CD4-positive, alpha-beta T cell treated with Interleukin-17A for 1 hour (primary cell): Measurements from ENCODE around the gene KSR2.
"Not testable (repeated sequence)": the region's sequence is repeated elsewhere in the genome, so short reads cannot be mapped to it uniquely, and the experiment has no call there.

Experiments used
- DNase-seq: peaks from one replicate; pipeline ENCODE4 v3.0.0-alpha.2; 2020

The KSR2 gene

DNA sequence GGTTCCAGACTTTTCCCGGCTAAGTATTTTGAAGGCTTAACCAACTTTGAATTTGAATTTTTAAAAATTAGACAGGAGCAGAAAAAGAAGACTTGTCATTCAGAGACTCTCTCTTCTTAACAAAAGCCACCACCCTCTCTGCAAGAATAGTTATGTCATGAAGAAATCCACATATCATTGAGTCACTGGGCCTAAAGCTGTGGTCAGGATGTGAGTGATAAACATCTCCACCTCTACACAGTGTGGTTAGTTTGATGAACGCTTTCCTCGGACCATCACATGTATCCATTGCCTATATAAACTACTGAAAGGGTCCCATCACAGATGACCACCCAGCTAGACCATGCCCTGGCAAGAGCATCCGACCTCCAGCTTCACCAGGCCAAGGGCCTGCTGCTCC is 226.1 kb downstream of the KSR2 start:
- DNase-seq = no peak

DNA sequence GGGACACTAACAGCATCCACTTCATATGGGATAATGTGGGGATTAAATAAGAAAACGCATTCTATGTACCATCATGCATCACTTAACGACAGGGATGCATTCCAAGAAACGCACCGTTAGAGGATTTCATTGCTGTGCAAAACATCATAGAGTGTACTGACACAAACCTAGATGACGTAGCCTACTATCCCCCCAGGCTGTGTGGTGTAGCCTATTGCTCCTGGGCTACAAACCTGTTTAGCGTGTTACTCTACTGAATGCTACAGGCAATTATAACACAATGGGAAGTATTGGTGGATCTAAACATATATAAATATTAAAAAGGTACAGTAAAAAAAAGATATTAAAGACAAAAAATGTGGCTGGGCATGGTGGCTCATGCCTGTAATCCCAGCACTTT is 230.6 kb downstream of the KSR2 start:
- DNase-seq = no peak

DNA sequence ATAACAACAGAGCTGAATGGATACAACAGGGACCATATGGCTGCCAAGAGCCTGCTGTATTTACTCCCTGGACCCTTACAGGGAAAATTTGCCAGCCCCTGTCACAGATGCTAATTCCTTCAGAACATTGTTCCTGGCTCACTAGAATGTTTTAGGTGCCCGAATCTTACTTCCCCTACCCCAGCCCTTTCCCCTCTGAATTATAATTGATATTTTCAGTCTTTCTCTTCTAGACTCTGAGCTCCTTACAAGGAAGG is 235.3 kb downstream of the KSR2 start:
- DNase-seq = no peak

DNA sequence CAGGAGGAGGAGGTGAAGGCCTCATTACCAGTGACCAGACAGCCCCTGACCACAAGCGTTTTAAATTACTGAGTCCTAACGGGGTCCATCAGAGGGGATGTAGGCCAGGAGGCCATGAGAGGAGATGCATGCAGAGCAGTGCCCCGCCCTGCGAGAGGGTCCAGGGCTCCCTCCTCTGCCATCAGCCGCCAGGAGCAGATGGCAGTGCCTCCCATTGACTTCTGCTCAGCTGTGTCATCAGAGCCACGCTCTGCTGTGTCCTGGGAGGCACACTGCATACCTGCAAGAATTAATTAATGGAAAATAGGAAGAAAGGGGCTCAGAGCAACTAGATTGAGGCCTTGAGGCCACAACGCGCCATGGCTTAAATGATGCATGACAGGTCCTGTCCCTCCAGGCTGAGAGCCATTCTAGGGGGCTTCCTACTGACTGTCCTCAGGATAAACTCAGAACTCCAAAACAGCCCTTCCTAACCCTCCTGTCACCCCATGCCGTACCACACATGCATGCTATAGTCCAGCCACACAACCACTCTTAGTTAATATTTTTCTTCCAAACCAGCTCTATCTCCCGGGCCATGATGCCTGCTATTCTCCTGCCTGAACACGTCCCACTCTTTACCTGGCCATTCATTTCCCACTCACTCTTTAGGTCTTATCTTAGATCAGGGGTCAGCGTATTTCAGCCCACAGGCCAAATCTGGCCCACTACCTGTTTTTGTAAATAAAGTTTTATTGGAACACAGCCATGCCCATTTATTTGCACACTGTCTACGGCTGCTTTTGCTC is 235.8 kb downstream of the KSR2 start:
- DNase-seq = no peak

DNA sequence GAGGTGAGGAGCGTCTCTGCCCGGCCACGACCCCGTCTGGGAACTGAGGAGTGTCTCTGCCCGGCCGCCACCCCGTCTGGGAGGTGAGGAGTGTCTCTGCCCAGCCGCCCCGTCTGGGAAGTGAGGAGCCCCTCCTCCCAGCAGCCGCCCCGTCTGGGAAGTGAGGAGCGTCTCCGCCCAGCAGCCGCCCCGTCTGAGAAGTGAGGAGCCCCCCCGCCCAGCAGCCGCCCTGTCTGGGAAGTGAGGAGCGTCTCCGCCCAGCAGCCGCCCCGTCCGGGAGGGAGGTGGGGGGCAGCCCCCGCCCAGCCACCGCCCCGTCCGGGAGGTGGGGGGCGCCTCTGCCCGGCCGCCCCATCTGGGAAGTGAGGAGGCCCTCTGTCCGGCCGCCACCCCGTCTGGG is 237.7 kb downstream of the KSR2 start:
- DNase-seq = not testable (repeated sequence)

DNA sequence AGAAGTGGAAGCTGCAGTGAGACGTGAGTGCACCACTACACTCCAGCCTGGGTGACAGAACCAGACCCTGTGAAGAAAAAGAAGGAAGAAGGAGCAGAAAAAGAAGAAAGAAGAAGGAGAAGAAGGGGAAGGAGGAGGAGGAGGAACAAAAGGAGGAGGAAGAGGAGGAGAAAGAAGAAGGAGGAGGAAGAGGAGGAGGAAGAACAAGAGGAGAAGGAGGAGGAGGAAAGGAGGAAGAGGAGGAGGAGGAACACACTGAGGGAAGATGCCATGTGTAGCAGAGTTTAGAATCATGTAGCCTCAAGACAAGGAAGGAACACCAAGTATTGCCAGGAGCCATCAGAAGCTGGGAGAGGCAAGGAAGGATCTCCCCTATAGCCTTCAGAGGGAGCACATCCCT is 241.5 kb downstream of the KSR2 start:
- no peak for DNase-seq

DNA sequence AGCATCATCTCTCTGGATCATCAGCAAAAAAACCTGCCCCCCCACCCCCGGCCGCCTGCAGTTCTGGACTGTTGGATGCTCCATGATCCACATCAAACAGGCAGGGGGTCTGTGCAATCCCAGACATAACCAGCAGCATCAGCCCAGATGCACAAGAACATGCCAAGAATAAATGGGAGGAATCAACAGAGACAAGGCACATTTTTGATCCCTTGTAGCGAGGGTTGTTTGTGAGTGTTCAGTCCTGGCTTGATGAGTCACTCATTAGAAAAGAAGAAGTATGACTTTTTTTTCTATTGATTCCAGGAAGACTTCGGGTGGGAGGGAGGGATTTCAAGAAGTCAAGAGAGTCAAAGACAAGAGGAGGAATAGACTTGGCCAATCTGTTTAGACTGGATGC is 244.2 kb downstream of the KSR2 start:
- no peak for DNase-seq

DNA sequence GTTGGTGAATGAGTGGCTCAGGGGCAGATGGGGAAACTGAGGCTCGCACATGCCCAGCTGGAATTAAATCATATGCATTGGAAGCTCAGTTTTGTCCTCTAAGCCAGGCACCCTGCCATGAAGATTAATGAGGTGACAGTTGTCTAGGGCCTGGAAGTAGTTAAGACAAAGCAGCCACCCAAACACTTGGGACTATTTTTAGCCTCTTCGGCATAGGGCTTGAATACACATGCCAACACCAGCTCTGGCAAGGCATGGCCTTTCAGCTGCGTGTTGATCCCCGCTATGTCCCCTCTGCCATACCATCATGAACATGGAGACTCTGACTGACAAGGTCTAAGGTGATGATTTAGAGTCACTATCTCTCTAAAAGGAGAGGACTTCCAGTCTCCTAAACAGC is 250.2 kb downstream of the KSR2 start:
- no peak for DNase-seq

DNA sequence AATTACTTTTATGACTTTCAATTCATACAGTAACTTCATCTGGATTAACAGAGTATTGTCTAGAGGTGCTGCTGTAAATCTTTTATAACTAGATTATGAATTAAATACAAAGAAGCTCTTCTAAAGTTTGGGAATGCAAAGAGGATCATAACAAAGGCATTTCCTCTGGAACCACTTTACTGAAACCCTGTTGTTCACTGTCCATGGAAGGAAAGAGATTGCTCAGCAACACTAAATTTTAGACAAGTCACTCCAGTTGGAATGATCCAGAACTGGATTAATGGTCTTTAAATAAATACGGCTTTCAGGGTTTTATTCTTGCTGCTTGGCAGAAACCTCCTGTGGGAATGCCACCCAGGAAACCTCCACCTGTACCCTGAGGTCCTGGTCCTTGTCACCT is 250.6 kb downstream of the KSR2 start:
- no peak for DNase-seq

DNA sequence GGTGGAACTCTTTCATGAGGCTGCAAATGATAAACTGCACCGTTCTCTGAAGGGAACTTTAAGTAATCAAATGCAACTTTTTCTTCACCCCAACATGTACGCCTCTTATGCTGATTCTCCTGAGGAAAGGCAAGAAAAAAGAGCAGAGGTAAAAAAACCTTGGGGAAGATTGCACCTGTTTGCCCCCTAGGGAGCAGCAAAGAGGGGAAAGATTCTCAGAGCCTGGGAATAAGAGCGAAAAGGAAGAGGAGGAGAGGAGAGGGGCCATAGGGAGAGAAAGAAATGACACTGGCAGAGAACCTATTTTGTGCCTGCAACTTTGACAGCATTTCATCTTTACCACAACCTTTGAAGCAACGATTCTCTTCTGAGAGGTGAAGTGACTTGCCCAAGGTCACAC is 254.6 kb downstream of the KSR2 start:
- DNase-seq = no peak

DNA sequence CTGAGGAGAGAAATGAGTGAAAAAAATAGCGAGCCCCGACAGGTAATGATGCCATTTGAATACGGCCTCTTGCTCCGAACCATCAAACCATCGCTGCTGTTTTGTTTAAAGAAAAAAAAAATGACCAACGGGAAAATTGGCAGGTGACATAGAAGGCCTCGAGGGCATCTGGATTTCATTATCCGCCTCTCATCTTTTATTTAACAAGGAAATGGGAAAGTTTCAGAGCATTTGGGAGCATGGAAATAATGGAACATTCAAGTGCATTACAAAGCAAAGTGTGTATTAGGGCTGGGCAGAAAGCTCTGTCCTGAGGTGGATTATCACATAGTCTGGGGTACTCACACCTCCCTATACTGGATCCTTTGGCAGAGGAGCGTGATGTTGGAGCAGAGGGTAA is 258.7 kb downstream of the KSR2 start:
- no peak for DNase-seq

DNA sequence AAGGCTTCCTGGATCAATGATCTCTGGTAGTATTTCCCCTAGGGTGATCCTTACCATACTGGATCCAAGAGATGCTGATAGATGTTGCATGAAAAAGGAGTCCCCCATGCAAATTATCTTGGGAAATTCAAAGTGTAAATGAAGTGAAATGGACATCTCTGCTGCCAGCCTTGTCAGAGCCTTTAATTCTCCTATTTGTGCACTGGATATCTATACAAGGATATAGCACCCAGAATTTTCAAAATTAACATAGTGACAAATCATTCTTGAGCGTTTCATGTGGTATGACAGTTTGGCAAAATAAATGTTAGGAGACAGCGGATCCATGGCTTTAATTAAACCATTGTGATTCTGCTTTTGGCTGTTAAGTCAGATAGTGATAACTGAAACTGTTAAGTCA is 260.9 kb downstream of the KSR2 start:
- DNase-seq = no peak

DNA sequence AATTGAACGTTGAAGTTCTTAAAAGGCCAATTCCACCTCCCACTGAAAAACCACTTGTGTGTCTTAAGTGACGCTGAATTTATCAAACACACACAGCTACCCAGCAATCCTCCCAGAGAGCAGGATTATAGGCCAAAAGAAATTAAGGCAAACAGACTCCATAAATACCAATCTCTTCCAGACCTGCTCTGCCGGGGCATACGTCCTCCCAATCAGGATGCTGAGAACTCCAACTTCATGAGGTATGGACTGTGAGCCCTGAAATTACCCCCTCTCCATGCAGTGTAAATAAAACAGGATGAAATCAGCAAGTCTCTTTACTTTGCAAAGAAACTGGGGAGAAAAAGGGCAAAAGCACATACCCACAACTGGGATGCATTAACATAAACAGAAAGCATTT is 265.2 kb downstream of the KSR2 start:
- no peak for DNase-seq

DNA sequence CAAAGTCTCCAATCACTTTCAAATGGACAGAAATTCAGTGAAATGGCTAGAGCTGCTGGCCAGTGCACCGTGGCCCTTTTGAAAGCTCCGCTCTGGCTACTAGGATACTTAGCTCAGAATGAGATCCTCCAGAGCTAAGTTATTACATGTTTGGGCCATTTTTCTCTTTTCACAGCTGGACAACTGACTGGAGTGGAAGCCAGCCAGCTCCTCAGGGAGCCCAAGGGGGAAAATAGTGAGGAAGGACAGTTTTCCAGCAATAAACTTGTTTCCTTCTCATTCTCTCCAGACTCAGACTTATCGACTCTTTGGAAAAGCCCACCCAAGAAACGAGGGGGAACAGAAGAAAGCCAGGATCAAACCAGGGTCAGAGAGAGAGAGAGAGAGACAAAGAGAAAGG is 266.0 kb downstream of the KSR2 start:
- DNase-seq = no peak

DNA sequence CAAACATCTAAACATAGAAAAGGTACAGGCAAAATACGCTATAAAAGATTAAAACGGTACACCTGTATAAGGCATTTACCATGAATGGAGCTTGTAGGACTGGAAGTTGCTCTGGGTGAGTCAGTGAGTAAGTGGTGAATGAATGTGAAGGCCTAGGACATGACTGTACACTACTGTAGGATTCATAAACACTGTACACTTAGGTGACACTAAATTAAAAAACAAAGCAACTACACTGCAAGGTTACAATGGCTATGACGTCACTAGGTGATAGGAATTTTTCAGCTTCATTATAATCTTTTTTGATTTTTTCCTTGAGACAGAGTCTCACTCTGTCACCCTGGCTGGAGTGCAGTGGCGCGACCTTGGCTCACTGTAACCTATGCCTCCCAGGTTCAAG is 269.2 kb downstream of the KSR2 start:
- DNase-seq = no peak

DNA sequence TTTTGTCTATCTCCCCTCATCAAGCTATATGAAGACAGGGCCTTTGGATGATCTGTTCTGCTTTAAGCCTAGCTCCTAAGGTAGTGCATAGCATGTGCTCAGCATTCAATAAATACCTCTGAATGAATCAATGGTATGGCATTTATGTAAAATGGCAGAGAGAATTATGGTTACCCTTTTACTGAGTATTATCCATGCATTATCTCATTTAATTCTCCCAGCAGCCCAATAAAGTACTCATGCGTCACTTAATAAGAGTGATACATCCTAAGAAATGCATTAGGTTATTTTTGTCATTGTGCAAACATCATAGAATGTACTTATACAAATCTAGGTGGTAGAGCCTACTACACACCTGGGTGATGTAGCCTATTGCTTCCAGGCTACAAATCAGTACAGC is 269.7 kb downstream of the KSR2 start:
- no peak for DNase-seq

DNA sequence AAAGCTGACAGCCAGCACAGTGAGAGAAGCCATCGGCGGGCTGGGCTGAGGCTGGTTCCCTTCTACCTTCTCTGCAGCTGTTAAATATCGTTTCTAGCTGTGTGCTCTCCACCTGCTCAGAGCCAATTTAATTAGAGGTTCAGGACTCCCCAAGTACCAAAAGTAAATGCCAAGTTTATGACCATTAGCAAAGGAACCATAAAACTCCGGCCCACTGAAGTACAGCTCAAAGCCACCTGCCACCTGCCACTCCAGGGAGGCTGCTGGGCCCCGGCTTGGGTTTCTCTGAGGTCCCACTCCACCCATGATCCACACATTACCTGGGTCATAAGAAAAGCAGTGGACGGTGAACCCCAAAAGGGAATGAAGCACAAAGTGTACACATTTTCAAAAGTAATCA is 272.8 kb downstream of the KSR2 start:
- DNase-seq = no peak

DNA sequence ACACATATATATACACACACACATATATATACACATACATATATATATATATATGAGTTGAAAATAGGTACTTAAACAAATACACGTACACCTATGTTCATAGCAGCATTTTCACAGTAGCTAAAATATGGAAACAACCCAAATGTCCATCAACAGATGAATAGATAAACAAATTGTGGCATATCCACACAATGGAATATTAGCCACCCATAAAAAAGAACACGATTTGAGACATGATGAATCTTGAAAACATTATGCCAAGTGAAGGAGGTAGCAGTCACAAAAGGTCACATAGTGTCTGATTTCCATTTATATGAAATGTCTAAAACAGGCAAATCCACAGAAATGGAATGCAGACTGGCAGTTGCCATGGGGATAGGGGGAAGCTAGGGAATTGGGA is 276.3 kb downstream of the KSR2 start:
- DNase-seq = no peak

DNA sequence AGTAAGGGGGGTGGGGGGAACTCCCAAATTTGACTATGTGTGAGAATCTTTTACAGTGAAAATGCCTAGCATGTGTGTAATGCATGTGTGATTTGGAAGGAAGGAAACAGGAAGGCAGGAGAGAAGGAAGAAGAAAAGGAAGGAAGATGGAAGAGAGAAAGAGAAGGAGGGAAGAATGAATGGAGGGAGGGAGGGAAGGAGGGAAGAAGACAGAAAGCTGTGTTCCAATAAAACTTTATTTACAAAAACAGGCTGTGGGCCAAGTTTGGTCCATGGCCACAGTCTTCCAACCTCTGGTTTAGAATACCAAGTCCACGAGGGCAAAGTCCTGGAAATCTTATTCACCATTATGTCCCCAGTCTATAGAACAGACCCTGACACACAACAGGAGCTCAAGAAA is 278.9 kb downstream of the KSR2 start:
- no peak for DNase-seq

DNA sequence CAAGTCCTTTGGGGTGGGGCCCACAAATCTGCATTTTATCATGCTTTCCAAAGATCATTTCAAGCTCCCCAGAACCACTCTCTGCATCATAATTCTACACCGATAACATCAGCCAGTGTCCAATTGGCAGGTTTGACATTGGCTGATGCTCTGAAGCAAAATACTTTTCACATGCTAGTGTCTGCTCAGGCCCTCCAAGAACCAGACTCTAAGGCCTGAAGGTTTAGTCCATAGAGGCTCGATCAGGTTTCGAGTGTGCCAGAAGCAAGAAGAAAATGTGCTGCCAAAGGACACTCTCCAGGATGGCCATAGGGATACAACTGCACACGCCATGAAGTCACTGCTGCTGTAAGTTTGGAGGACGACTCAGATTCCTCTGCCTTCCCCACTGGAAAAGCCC is 280.3 kb downstream of the KSR2 start:
- DNase-seq = no peak

DNA sequence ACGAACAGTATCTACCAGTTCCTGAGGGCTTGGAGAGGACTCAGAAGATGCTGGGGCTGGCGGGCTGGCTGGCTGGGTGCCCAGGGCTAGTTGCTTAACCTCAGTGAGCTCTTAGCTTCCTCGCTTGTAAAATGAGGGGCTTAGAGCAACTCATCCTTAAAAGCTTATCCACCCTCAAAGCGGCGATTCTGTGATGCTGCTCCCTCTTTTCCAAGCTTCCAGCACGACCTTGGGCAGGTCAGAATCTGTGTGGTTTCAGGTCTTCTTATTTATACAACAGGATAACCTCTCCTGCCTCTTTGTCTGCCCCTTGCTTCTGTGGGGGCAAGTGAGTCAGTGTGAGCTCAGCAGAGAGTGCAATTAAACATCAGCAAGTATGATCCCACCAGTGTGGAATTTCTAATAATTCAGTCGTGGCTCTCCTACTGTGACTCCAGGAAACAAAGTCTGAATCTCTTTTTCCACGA is 281.8 kb downstream of the KSR2 start:
- DNase-seq = no peak

DNA sequence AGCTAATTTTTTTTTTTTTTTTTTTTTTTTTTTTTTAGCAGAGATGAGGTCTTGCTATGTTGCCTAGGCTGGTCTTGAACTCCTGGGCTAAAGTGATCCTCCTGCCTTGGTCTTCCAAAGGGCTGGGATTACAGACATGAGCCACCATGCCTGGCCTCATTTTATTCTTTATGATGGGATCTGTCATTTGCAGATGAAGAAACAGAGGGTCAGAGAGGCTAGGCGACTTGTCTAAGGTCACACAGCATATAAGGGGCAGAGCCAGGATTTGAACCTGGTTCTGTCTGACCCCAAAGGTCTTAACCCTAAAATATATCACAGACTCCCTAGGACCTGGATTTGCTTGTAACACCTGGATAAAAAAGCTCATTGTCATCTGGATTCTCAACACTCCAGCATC is 282.6 kb downstream of the KSR2 start:
- DNase-seq = no peak

DNA sequence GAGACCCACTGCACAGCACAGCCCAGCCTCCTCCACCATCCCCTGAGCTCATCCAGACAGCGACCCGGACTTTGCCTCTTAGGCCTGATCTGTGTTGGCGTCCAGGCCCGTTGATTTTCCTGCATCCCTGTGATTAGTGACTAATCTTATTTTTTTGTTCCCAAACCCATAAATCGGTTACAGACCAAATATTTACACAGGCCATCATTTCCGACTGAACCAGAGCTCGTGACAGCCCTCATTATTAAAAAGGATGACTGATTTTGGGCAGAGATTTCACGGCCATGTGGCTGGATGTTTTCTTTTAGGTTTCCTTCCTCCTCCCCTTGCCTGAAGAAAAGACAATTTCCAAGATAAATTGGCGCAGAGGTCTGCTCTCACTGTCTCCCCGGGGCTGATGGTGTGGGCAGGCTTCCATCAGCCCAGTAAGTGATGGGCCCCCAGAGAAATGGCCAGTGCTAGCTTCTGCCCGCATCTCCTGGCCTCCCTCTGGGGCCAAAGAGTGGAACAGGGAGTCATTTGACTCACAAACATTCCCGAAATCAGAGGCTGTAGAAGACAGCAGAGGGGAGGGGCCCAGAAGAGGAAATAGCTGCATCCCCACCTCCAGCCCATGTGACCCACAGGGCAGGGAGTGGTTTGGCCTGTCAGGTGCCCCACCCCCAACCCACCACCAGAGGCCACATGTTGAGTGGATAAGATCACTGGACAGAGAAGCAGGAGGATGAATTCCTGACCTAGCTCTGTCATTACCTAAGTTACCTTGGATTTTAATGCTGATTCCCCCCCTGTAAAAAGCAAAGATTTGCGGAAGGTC is 283.5 kb downstream of the KSR2 start:
- DNase-seq = no peak

DNA sequence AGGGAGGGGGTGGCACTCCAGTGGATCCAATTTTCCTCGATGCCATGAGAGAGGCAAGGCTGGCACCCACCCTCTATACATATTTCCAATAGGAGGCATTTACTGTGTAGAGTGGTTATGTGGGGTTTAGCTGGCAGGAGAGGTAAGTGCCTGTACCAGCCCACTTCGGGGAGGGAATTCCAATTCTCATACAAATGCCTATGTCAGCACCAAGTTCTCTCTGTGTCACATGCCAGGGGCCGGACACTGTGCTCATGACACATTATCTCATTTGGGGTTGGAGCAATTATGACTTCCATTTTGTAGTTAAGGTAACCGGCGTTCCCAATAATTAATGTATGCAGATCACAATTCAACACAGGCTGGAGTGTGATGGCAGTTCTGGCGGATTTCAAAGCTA is 284.3 kb downstream of the KSR2 start:
- DNase-seq = no peak

DNA sequence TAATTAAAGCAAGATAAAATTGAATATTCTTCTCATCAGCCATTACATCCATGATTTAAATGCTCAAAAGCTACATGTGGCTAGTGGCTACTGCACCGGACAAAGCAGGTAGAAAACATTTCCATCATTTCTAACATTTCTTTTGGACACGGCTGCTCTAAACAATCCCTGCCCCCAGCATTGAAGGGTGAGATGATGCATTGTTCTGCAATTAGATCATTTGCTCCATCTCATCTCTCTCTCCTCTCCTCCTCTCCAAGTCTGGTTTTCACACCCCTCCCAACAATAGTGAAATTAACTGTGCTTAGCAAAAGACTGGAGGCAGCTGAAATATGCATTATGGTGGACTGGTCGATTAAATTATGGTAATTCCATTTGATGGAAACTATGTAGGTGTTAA is 288.5 kb downstream of the KSR2 start:
- no peak for DNase-seq
